ENCODE results near the gene ZNF195. TPM values are rescaled to one million over a fixed set of nuclear protein-coding genes. Genes with fewer than 3 reads are reported as not detected.
A peak's percentile ranks its signal among the peaks of the same experiment; 100 is the strongest.
"Not testable (repeated sequence)": the region's sequence is repeated elsewhere in the genome, so short reads cannot be mapped to it uniquely, and the experiment has no call there.

Gene ZNF195
- total RNA-seq, 1 experiment from 2014 or later: 47.7 TPM

DNA sequence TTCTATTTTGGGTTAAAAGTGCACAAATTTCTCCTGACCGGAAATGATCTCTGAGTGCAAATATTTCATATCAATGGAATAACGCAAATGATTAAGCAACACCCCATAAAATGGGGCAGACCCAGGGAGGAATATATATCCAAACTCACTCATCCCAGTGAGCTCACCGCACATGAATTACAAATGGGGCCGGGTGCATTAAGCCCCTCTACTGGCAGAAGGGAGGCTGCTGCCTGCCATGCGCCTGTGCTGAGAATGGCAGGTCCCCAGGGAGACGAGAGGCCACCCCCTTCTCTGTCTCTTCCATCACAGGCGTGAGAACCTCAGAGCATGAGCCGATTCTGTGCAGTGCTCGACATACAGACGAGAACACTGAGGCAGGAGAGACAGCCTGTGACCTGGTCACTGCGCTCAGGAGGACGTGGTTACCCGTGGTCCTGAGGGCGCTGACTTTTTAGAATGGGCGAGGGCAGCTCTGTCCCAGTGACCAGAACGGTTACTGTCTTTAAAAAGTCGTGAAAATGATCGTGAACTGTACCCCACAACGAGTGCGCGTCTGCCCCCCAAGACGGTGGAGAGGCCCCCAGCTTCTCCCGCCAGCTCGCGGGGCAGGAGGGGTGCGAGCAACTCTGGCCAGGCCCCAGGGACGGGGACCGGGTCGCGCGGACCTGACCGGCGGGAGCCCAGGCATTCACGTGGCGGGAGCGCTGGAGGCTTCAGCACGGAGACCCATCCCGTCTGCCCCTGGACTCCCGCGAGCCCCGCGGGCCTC lies 42.8 kb upstream of the ZNF195 start:
- H3K27ac ChIP-seq (ENCODE audit: low read depth, low read length): peak overlapping the region; percentile 75
- H3K9ac ChIP-seq (ENCODE audit: low read length): peak overlapping the region; percentile 86
- H3K79me2 ChIP-seq (ENCODE audit: insufficient read depth, low read length); H3K9me3 ChIP-seq (ENCODE audit: control insufficient read depth in 1 of 2, insufficient read depth in 1 of 2, low read depth in 1 of 2, low read length in 2 of 2); H4K20me1 ChIP-seq (ENCODE audit: insufficient read depth); H3K9me2 ChIP-seq (ENCODE audit: insufficient read depth); POLR2A ChIA-PET; CTCF ChIA-PET; H3K27me3 ChIP-seq (ENCODE audit: insufficient read depth, low read length); H3K36me3 ChIP-seq (ENCODE audit: control insufficient read depth in 1 of 2, insufficient read depth in 2 of 2, low read length in 2 of 2); intact Hi-C loops (cut with micrococcal nuclease); ATAC-seq; RAD21 ChIA-PET (ENCODE audit: low non-redundant PET in 1 of 2, low total read pairs in 2 of 2, uncharacterized antibody in 2 of 2, unreplicated experiment in 2 of 2); H2AFZ ChIP-seq (ENCODE audit: low read depth, low read length, poor library complexity, severe bottlenecking); DNase-seq (ENCODE audit: low read depth, low spot score): not testable (repeated sequence)
- TSS peak; percentile 78 for BruUV-seq (replicated peaks)
- peak overlapping the region; percentile 95 for H3K4me2 ChIP-seq (ENCODE audit: low read length)
- TF ChIP-seq, protein P1, sequence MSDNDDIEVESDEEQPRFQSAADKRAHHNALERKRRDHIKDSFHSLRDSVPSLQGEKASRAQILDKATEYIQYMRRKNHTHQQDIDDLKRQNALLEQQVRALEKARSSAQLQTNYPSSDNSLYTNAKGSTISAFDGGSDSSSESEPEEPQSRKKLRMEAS (IDR thresholded peaks at IDR 0.05): peak; percentile 65; the same call in 1 of the 2 replicates
- peak overlapping the region; percentile 68 to 76 for H3K4me3 ChIP-seq (replicated peaks in 1 of 2; ENCODE audit: low read depth in 1 of 2, low read length in 2 of 2)
- peaks cover 0 to 21% of the 10 kb centered on the region in 2 experiments; a peak in 2 of 4 replicates for H3K4me1 ChIP-seq (ENCODE audit: control insufficient read depth in 1 of 2, insufficient read depth in 2 of 2, low read length in 2 of 2)

DNA sequence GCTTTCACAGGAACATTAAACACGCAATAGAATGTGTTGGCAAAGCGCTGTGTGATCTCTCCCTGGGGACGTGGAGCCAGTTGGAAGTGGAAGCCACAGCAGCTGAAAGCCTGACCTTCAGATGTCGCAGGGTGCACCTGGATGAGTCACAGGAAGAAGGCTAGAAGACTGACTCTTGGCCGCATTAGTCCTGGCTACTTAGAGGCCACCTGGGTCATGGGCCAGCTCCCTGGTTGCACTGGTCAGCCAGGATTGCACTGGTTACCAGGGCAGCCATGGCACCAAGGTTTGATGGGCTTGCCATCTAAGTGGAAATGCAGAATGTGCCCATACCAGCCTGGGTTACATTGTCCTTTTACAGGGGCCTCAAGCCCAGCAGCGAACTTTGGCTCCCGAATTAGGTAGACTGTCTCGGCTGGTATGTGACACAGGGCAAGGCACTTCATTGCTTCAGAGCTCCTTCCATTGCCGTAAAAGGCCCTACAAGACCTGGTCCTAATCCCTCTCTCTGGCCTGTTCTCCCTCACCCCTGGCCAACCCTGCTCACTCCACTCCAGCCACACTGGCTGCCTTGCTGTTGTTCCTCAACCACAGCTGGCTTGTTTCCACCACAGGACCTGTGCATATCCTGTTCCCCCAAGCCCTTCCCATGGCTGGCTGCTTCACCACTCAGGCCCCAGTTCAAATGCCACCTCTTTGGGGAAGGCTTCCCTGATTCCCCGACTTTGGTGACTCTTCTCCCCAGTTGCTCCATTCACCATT lies 41.5 kb upstream of the ZNF195 start:
- H2AFZ ChIP-seq (ENCODE audit: low read depth, low read length, poor library complexity, severe bottlenecking); POLR2A ChIA-PET; H3K27me3 ChIP-seq (ENCODE audit: insufficient read depth, low read length); H3K9ac ChIP-seq (ENCODE audit: low read length); ATAC-seq; DNase-seq (ENCODE audit: low read depth, low spot score); H3K79me2 ChIP-seq (ENCODE audit: insufficient read depth, low read length); H4K20me1 ChIP-seq (ENCODE audit: insufficient read depth); H3K4me3 ChIP-seq (replicated peaks in 1 of 2; ENCODE audit: low read depth in 1 of 2, low read length in 2 of 2); H3K9me3 ChIP-seq (ENCODE audit: control insufficient read depth in 1 of 2, insufficient read depth in 1 of 2, low read depth in 1 of 2, low read length in 2 of 2); intact Hi-C loops (cut with micrococcal nuclease); RAD21 ChIA-PET (ENCODE audit: low non-redundant PET in 1 of 2, low total read pairs in 2 of 2, uncharacterized antibody in 2 of 2, unreplicated experiment in 2 of 2); BruUV-seq (replicated peaks); H3K9me2 ChIP-seq (ENCODE audit: insufficient read depth); H3K36me3 ChIP-seq (ENCODE audit: control insufficient read depth in 1 of 2, insufficient read depth in 2 of 2, low read length in 2 of 2); H3K27ac ChIP-seq (ENCODE audit: low read depth, low read length): not testable (repeated sequence)
- Histone ChIP-seq H3K4me1 (ENCODE audit: control insufficient read depth in 1 of 2, insufficient read depth in 2 of 2, low read length in 2 of 2) (peaks cover 0 to 21% of the 10 kb centered on the region in 2 experiments; a peak in 2 of 4 replicates), H3K4me2 (ENCODE audit: low read length) (peak overlapping the region; percentile 36)
- CTCF ChIA-PET: interaction anchor here (1.8 kb wide), 1 partner anchor 12 kb away, joined by 6 read pairs; no protein-coding TSS in a partner anchor

DNA sequence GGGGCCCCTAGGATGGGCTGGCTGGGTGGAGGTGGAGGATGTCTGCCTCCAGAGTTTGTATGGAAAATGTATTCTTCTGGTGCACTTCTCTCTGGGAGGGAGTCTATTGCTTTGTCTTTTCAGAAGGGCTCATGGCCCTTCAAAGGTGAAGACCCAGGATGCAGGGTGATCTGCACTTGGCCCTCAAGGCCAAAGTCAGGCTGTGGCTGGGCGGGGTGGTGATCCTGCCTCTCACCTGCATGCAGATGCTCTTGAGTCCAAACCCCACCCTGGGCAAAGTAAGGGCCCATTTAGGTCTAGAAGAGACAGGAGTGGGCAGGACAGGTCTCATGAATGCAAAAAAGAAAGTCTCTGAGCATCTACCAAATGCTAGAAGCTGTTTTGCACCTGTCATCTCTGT lies 40.5 kb upstream of the ZNF195 start:
- intact Hi-C loops (cut with micrococcal nuclease): loop anchor here (5.0 kb wide), 1 partner anchor 887 kb away; no protein-coding TSS in a partner anchor
- POLR2A ChIA-PET; DNase-seq (ENCODE audit: low read depth, low spot score); H4K20me1 ChIP-seq (ENCODE audit: insufficient read depth); H3K27me3 ChIP-seq (ENCODE audit: insufficient read depth, low read length); H3K4me3 ChIP-seq (replicated peaks in 1 of 2; ENCODE audit: low read depth in 1 of 2, low read length in 2 of 2); BruUV-seq (replicated peaks); H3K9me2 ChIP-seq (ENCODE audit: insufficient read depth); H2AFZ ChIP-seq (ENCODE audit: low read depth, low read length, poor library complexity, severe bottlenecking); H3K79me2 ChIP-seq (ENCODE audit: insufficient read depth, low read length); H3K4me2 ChIP-seq (ENCODE audit: low read length); H3K9me3 ChIP-seq (ENCODE audit: control insufficient read depth in 1 of 2, insufficient read depth in 1 of 2, low read depth in 1 of 2, low read length in 2 of 2); H3K27ac ChIP-seq (ENCODE audit: low read depth, low read length); H3K9ac ChIP-seq (ENCODE audit: low read length); RAD21 ChIA-PET (ENCODE audit: low non-redundant PET in 1 of 2, low total read pairs in 2 of 2, uncharacterized antibody in 2 of 2, unreplicated experiment in 2 of 2); H3K36me3 ChIP-seq (ENCODE audit: control insufficient read depth in 1 of 2, insufficient read depth in 2 of 2, low read length in 2 of 2); ATAC-seq: not testable (repeated sequence)
- CTCF ChIA-PET: interaction anchor here (1.8 kb wide), 1 partner anchor 11 kb away, joined by 6 read pairs; no protein-coding TSS in a partner anchor
- peaks cover 0 to 21% of the 10 kb centered on the region in 2 experiments; a peak in 2 of 4 replicates for H3K4me1 ChIP-seq (ENCODE audit: control insufficient read depth in 1 of 2, insufficient read depth in 2 of 2, low read length in 2 of 2)

Measured in HCT116 (cell line).